NB4 (cell line): ENCODE results near the gene B3GNT2.

Experiments used
- CTCF ChIP-seq: IDR thresholded peaks from one replicate; pipeline ENCODE4 v1.5.1; 2012; ENCODE audit warnings: low read depth, low read length
- POLR2A ChIP-seq: IDR thresholded peaks from 2 replicates; pipeline ENCODE4 v1.6.1; 2011; ENCODE audit warnings: mild to moderate bottlenecking; ENCODE audit not compliant: insufficient read length; ENCODE audit errors: extremely low read depth

GRCh38 chr2:62257466-62257865, 61.6 kb downstream of the B3GNT2 start:
- no peak for TF ChIP-seq CTCF
- no peak for TF ChIP-seq POLR2A
